Measurements from ENCODE around the gene HIPK4. TPM values are rescaled to one million over a fixed set of nuclear protein-coding genes. Genes with fewer than 3 reads are reported as not detected.

HIPK4 gene
- total and polyA plus RNA-seq, 2 experiments from 2014 or later: 0.21 to 0.52 TPM

DNA sequence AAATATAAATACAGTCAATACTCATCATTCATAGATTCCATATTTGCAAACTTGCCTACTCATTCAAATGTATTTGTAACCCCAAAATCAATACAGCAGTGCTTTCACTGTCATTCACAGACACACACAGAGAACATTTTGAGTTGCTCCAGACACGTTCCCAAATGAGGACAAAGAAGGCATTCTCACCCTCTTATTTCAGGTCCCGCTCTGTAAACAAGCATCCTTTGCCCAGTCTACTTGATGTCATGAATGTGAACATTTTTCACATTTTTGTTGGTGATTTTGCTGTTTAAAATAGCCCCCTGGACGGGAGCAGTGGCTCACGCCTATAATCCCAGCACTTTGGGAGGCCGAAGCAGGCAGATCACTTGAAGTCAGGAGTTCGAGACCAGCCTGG lies 57.3 kb downstream of the HIPK4 start (continued):
- TF ChIP-seq STAT1 (IDR thresholded peaks at IDR 0.05; ENCODE audit: unreplicated experiment) (no peak), NANOG (IDR thresholded peaks at IDR 0.05; ENCODE audit: borderline replicate concordance) (no peak)
- TF ChIP-seq, protein P1, sequence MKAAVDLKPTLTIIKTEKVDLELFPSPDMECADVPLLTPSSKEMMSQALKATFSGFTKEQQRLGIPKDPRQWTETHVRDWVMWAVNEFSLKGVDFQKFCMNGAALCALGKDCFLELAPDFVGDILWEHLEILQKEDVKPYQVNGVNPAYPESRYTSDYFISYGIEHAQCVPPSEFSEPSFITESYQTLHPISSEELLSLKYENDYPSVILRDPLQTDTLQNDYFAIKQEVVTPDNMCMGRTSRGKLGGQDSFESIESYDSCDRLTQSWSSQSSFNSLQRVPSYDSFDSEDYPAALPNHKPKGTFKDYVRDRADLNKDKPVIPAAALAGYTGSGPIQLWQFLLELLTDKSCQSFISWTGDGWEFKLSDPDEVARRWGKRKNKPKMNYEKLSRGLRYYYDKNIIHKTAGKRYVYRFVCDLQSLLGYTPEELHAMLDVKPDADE (IDR thresholded peaks at IDR 0.05): no peak
- TF ChIP-seq, protein P2, sequence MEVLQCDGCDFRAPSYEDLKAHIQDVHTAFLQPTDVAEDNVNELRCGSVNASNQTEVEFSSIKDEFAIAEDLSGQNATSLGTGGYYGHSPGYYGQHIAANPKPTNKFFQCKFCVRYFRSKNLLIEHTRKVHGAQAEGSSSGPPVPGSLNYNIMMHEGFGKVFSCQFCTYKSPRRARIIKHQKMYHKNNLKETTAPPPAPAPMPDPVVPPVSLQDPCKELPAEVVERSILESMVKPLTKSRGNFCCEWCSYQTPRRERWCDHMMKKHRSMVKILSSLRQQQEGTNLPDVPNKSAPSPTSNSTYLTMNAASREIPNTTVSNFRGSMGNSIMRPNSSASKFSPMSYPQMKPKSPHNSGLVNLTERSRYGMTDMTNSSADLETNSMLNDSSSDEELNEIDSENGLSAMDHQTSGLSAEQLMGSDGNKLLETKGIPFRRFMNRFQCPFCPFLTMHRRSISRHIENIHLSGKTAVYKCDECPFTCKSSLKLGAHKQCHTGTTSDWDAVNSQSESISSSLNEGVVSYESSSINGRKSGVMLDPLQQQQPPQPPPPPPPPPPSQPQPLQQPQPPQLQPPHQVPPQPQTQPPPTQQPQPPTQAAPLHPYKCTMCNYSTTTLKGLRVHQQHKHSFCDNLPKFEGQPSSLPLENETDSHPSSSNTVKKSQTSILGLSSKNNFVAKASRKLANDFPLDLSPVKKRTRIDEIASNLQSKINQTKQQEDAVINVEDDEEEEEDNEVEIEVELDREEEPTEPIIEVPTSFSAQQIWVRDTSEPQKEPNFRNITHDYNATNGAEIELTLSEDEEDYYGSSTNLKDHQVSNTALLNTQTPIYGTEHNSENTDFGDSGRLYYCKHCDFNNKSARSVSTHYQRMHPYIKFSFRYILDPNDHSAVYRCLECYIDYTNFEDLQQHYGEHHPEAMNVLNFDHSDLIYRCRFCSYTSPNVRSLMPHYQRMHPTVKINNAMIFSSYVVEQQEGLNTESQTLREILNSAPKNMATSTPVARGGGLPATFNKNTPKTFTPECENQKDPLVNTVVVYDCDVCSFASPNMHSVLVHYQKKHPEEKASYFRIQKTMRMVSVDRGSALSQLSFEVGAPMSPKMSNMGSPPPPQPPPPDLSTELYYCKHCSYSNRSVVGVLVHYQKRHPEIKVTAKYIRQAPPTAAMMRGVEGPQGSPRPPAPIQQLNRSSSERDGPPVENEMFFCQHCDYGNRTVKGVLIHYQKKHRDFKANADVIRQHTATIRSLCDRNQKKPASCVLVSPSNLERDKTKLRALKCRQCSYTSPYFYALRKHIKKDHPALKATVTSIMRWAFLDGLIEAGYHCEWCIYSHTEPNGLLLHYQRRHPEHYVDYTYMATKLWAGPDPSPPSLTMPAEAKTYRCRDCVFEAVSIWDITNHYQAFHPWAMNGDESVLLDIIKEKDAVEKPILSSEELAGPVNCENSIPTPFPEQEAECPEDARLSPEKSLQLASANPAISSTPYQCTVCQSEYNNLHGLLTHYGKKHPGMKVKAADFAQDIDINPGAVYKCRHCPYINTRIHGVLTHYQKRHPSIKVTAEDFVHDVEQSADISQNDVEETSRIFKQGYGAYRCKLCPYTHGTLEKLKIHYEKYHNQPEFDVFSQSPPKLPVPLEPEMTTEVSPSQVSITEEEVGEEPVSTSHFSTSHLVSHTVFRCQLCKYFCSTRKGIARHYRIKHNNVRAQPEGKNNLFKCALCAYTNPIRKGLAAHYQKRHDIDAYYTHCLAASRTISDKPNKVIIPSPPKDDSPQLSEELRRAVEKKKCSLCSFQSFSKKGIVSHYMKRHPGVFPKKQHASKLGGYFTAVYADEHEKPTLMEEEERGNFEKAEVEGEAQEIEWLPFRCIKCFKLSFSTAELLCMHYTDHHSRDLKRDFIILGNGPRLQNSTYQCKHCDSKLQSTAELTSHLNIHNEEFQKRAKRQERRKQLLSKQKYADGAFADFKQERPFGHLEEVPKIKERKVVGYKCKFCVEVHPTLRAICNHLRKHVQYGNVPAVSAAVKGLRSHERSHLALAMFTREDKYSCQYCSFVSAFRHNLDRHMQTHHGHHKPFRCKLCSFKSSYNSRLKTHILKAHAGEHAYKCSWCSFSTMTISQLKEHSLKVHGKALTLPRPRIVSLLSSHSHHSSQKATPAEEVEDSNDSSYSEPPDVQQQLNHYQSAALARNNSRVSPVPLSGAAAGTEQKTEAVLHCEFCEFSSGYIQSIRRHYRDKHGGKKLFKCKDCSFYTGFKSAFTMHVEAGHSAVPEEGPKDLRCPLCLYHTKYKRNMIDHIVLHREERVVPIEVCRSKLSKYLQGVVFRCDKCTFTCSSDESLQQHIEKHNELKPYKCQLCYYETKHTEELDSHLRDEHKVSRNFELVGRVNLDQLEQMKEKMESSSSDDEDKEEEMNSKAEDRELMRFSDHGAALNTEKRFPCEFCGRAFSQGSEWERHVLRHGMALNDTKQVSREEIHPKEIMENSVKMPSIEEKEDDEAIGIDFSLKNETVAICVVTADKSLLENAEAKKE (CRISPR knock-in tag; IDR thresholded peaks at IDR 0.05): no peak

DNA sequence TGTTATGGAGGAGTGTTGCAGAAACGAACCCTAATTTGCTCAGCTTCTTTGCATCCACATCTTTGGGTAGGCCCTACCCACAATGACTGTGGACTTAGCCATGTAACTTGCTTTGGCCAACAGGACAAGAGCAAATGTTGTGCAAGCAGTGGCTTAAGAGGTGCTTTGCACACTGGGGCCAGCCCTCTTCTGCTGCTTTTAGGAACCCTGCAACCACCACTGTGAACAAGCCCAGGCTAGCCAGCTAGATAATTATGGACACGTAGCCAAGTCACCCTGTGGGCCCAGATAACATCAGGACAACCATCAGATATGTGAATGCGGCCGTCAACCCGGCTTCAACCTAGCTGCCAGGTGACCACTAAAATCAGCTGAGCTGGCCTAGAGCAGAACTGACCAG lies 58.9 kb downstream of the HIPK4 start:
- Histone ChIP-seq H3K79me2 (replicated peaks; ENCODE audit: insufficient read depth) (no peaks in the 10 kb centered on the region), H3K36me3 (ENCODE audit: insufficient read depth) (no peaks in the 10 kb centered on the region; the same call in 1 of the 2 replicates)

More for the DNA sequence above, 58.9 kb downstream of the HIPK4 start:
- no peak for ATAC-seq
- no peak for TF ChIP-seq ZNF114 (CRISPR knock-in tag; IDR thresholded peaks at IDR 0.05)
- Mint-ChIP-seq H3K4me1 (peaks cover 5% of the 10 kb centered on the region; the same call in 1 of the 3 replicates), H3K9me3 (no peaks in the 10 kb centered on the region), H3K27ac (no peak overlapping the region; the same call in 1 of the 2 replicates), H3K36me3 (ENCODE audit: low read depth) (peaks cover 51% of the 10 kb centered on the region), H3K4me3 (no peak overlapping the region), H3K27me3 (ENCODE audit: insufficient read depth, low read depth, poor library complexity) (peaks cover 6% of the 10 kb centered on the region)
- H3K27ac ChIP-seq (ENCODE audit: low read depth): no peak overlapping the region
- no peak overlapping the region for H3K4me2 ChIP-seq
- H2AFZ ChIP-seq: no peak overlapping the region
- no peak for DNase-seq (ENCODE audit: low spot score)
- no peaks in the 10 kb centered on the region for H3K9me2 ChIP-seq (ENCODE audit: insufficient read depth)
- H3K27me3 ChIP-seq (ENCODE audit: insufficient read depth): no peaks in the 10 kb centered on the region
- no peaks in the 10 kb centered on the region for H3K4me1 ChIP-seq (ENCODE audit: insufficient read depth)
- no peaks in the 10 kb centered on the region; the same call in 1 of the 2 replicates for H4K20me1 ChIP-seq (replicated peaks; ENCODE audit: insufficient read depth)
- 0 out of 2 replicates have a peak, but pooled peaks cover 3% of the 10 kb centered on the region for H3F3A ChIP-seq (replicated peaks; ENCODE audit: low read depth)
- H3K4me3 ChIP-seq: no peak overlapping the region

Small RNA genes lying within 50 kb of the gene (microRNA-seq; reads per million reads assigned to microRNA genes)
- gene MIR6796: not detected

Small RNA genes lying within 50 kb of the gene (small RNA-seq; reads per million reads assigned to genes)
- 0.07 reads per million for gene MIR6796 (ENCODE audit: low replicate concordance)
- gene RF00019 (ENCODE audit: low replicate concordance): not detected

Other genes starting within 250 kb of the HIPK4 start
- 13.7 and 14.5 TPM in 2 replicates for gene MAP3K10, start 198.8 kb downstream of the HIPK4 start, total RNA-seq (2014; rRNA removed; shearing (Covaris generic))
- gene MAP3K10, start 198.8 kb downstream of the HIPK4 start, polyA plus RNA-seq (2016; fragmentation: Nextera tagmentation; extraction: Ambion mirVana): 5.4 and 5.9 TPM in 2 replicates
- 0.35 and 0.63 TPM in 2 replicates for gene TTC9B, start 171.8 kb downstream of the HIPK4 start, total RNA-seq (2014; rRNA removed; shearing (Covaris generic))
- gene TTC9B, start 171.8 kb downstream of the HIPK4 start, polyA plus RNA-seq (2016; fragmentation: Nextera tagmentation; extraction: Ambion mirVana): 0.23 and 1.0 TPM in 2 replicates
- gene CCNP, start 163.5 kb downstream of the HIPK4 start, total RNA-seq (2014; rRNA removed; shearing (Covaris generic)): 0.39 and 7.1 TPM in 2 replicates
- gene CCNP, start 163.5 kb downstream of the HIPK4 start, polyA plus RNA-seq (2016; fragmentation: Nextera tagmentation; extraction: Ambion mirVana): 2.2 and 3.3 TPM in 2 replicates
- 105 and 123 TPM in 2 replicates for gene AKT2, start 104.8 kb downstream of the HIPK4 start, total RNA-seq (2014; rRNA removed; shearing (Covaris generic))
- gene AKT2, start 104.8 kb downstream of the HIPK4 start, polyA plus RNA-seq (2016; fragmentation: Nextera tagmentation; extraction: Ambion mirVana): 16.6 and 17.6 TPM in 2 replicates
- gene C19orf47, start 41.8 kb downstream of the HIPK4 start, total RNA-seq (2014; rRNA removed; shearing (Covaris generic)): 17.2 and 26.6 TPM in 2 replicates
- 13.1 and 15.2 TPM in 2 replicates for gene C19orf47, start 41.8 kb downstream of the HIPK4 start, polyA plus RNA-seq (2016; fragmentation: Nextera tagmentation; extraction: Ambion mirVana)
- 488 and 490 TPM in 2 replicates for gene PLD3, start 41.5 kb downstream of the HIPK4 start, total RNA-seq (2014; rRNA removed; shearing (Covaris generic))
- 179 and 181 TPM in 2 replicates for gene PLD3, start 41.5 kb downstream of the HIPK4 start, polyA plus RNA-seq (2016; fragmentation: Nextera tagmentation; extraction: Ambion mirVana)
- gene PRX, start 23.2 kb upstream of the HIPK4 start, total RNA-seq (2014; rRNA removed; shearing (Covaris generic)): 4.2 and 4.3 TPM in 2 replicates
- 4.1 and 4.2 TPM in 2 replicates for gene PRX, start 23.2 kb upstream of the HIPK4 start, polyA plus RNA-seq (2016; fragmentation: Nextera tagmentation; extraction: Ambion mirVana)
- 5.1 and 9.1 TPM in 2 replicates for gene SERTAD1, start 35.8 kb upstream of the HIPK4 start, total RNA-seq (2014; rRNA removed; shearing (Covaris generic))
- 4.6 and 5.0 TPM in 2 replicates for gene SERTAD1, start 35.8 kb upstream of the HIPK4 start, polyA plus RNA-seq (2016; fragmentation: Nextera tagmentation; extraction: Ambion mirVana)
- 15.4 and 21.3 TPM in 2 replicates for gene SERTAD3, start 54.2 kb upstream of the HIPK4 start, total RNA-seq (2014; rRNA removed; shearing (Covaris generic))
- gene SERTAD3, start 54.2 kb upstream of the HIPK4 start, polyA plus RNA-seq (2016; fragmentation: Nextera tagmentation; extraction: Ambion mirVana): 24.1 and 27.9 TPM in 2 replicates
- gene BLVRB, start 75.6 kb upstream of the HIPK4 start, total RNA-seq (2014; rRNA removed; shearing (Covaris generic)): 51.7 and 53.7 TPM in 2 replicates
- gene BLVRB, start 75.6 kb upstream of the HIPK4 start, polyA plus RNA-seq (2016; fragmentation: Nextera tagmentation; extraction: Ambion mirVana): 43.7 and 45.6 TPM in 2 replicates
- 2.3 and 4.5 TPM in 2 replicates for gene SPTBN4, start 76.8 kb upstream of the HIPK4 start, total RNA-seq (2014; rRNA removed; shearing (Covaris generic))
- gene SPTBN4, start 76.8 kb upstream of the HIPK4 start, polyA plus RNA-seq (2016; fragmentation: Nextera tagmentation; extraction: Ambion mirVana): 1.6 and 2.2 TPM in 2 replicates
- gene SHKBP1, start 186.7 kb upstream of the HIPK4 start, total RNA-seq (2014; rRNA removed; shearing (Covaris generic)): 60.0 and 63.2 TPM in 2 replicates
- 69.8 and 74.6 TPM in 2 replicates for gene SHKBP1, start 186.7 kb upstream of the HIPK4 start, polyA plus RNA-seq (2016; fragmentation: Nextera tagmentation; extraction: Ambion mirVana)
- 53.2 and 65.0 TPM in 2 replicates for gene LTBP4, start 211.2 kb upstream of the HIPK4 start, total RNA-seq (2014; rRNA removed; shearing (Covaris generic))
- gene LTBP4, start 211.2 kb upstream of the HIPK4 start, polyA plus RNA-seq (2016; fragmentation: Nextera tagmentation; extraction: Ambion mirVana): 48.4 and 50.3 TPM in 2 replicates